ENCODE results near the gene ZNF524. TPM values are rescaled to one million over a fixed set of nuclear protein-coding genes. Genes with fewer than 3 reads are reported as not detected.

ZNF524 gene
- total and polyA plus RNA-seq, 9 of the 15 experiments (the other 6 are each of a cell fraction or from before 2014, with no cell fraction given) = 0.08 to 15.6 (median 2.9) TPM

DNA sequence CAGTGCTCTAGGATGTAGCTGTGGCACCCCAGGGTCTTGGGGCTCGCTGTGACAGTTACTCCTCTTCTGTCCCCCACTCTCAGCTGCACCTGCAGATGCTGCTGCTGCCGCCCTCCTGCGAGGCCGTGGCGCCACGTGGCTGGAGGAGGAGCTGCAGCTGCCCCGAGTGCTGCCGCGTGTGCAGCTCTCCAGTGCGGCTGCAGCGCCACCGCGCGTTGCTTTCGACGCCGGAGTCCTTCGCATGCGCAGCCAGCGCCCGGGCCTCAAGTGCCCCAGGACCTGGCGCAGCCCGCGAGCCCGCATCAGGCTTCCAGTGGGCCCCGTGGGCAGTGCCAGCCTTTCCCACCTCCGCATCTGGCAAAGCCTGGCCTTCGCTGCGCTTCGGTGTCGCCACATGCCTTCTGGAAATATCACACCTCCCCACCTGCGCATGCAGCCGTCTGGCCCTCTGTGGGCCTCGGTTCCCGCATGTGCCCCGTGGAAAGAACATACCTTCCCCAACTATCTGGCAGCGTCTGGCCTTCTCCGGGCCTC, 40.0 kb downstream of the ZNF524 start (continued):
- TF ChIP-seq, protein P1, sequence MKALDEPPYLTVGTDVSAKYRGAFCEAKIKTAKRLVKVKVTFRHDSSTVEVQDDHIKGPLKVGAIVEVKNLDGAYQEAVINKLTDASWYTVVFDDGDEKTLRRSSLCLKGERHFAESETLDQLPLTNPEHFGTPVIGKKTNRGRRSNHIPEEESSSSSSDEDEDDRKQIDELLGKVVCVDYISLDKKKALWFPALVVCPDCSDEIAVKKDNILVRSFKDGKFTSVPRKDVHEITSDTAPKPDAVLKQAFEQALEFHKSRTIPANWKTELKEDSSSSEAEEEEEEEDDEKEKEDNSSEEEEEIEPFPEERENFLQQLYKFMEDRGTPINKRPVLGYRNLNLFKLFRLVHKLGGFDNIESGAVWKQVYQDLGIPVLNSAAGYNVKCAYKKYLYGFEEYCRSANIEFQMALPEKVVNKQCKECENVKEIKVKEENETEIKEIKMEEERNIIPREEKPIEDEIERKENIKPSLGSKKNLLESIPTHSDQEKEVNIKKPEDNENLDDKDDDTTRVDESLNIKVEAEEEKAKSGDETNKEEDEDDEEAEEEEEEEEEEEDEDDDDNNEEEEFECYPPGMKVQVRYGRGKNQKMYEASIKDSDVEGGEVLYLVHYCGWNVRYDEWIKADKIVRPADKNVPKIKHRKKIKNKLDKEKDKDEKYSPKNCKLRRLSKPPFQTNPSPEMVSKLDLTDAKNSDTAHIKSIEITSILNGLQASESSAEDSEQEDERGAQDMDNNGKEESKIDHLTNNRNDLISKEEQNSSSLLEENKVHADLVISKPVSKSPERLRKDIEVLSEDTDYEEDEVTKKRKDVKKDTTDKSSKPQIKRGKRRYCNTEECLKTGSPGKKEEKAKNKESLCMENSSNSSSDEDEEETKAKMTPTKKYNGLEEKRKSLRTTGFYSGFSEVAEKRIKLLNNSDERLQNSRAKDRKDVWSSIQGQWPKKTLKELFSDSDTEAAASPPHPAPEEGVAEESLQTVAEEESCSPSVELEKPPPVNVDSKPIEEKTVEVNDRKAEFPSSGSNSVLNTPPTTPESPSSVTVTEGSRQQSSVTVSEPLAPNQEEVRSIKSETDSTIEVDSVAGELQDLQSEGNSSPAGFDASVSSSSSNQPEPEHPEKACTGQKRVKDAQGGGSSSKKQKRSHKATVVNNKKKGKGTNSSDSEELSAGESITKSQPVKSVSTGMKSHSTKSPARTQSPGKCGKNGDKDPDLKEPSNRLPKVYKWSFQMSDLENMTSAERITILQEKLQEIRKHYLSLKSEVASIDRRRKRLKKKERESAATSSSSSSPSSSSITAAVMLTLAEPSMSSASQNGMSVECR (CRISPR knock-in tag; IDR thresholded peaks at IDR 0.05) = peak; percentile 92
- TF ChIP-seq RUNX1 (IDR thresholded peaks at IDR 0.05; ENCODE audit: low read depth) (no peak), POLR2H (tag; IDR thresholded peaks at IDR 0.05; ENCODE audit: low read depth) (no peak), FOS (IDR thresholded peaks at IDR 0.05; ENCODE audit: extremely low read depth, insufficient read length) (no peak), HDGF (IDR thresholded peaks at IDR 0.05) (no peak), NCOA6 (IDR thresholded peaks at IDR 0.05) (no peak), ZNF165 (CRISPR knock-in tag; IDR thresholded peaks at IDR 0.05; ENCODE audit: borderline replicate concordance) (no peak), TRIM24 (IDR thresholded peaks at IDR 0.05) (no peak), NR2C2 (CRISPR knock-in tag; IDR thresholded peaks at IDR 0.05) (peak; percentile 77), NR2C2 (tag; IDR thresholded peaks at IDR 0.05) (no peak), SRSF3 (IDR thresholded peaks at IDR 0.05; ENCODE audit: insufficient read depth, low read length) (no peak), PHF20 (IDR thresholded peaks at IDR 0.05; ENCODE audit: partially characterized antibody) (no peak), ZNF79 (CRISPR knock-in tag; IDR thresholded peaks at IDR 0.05; ENCODE audit: low read depth) (no peak), PRMT5 (CRISPR knock-in tag; IDR thresholded peaks at IDR 0.05) (peak; percentile 91)
- TF ChIP-seq, protein P2, sequence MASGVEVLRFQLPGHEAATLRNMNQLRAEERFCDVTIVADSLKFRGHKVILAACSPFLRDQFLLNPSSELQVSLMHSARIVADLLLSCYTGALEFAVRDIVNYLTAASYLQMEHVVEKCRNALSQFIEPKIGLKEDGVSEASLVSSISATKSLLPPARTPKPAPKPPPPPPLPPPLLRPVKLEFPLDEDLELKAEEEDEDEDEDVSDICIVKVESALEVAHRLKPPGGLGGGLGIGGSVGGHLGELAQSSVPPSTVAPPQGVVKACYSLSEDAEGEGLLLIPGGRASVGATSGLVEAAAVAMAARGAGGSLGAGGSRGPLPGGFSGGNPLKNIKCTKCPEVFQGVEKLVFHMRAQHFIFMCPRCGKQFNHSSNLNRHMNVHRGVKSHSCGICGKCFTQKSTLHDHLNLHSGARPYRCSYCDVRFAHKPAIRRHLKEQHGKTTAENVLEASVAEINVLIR (CRISPR knock-in tag; IDR thresholded peaks at IDR 0.05) = 0 out of 2 replicates have a peak, but pooled peaks have one; percentile 30
- TF ChIP-seq, protein P3, sequence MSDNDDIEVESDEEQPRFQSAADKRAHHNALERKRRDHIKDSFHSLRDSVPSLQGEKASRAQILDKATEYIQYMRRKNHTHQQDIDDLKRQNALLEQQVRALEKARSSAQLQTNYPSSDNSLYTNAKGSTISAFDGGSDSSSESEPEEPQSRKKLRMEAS (CRISPR knock-in tag; IDR thresholded peaks at IDR 0.05) = peak; percentile 100
- TF ChIP-seq, protein P4, sequence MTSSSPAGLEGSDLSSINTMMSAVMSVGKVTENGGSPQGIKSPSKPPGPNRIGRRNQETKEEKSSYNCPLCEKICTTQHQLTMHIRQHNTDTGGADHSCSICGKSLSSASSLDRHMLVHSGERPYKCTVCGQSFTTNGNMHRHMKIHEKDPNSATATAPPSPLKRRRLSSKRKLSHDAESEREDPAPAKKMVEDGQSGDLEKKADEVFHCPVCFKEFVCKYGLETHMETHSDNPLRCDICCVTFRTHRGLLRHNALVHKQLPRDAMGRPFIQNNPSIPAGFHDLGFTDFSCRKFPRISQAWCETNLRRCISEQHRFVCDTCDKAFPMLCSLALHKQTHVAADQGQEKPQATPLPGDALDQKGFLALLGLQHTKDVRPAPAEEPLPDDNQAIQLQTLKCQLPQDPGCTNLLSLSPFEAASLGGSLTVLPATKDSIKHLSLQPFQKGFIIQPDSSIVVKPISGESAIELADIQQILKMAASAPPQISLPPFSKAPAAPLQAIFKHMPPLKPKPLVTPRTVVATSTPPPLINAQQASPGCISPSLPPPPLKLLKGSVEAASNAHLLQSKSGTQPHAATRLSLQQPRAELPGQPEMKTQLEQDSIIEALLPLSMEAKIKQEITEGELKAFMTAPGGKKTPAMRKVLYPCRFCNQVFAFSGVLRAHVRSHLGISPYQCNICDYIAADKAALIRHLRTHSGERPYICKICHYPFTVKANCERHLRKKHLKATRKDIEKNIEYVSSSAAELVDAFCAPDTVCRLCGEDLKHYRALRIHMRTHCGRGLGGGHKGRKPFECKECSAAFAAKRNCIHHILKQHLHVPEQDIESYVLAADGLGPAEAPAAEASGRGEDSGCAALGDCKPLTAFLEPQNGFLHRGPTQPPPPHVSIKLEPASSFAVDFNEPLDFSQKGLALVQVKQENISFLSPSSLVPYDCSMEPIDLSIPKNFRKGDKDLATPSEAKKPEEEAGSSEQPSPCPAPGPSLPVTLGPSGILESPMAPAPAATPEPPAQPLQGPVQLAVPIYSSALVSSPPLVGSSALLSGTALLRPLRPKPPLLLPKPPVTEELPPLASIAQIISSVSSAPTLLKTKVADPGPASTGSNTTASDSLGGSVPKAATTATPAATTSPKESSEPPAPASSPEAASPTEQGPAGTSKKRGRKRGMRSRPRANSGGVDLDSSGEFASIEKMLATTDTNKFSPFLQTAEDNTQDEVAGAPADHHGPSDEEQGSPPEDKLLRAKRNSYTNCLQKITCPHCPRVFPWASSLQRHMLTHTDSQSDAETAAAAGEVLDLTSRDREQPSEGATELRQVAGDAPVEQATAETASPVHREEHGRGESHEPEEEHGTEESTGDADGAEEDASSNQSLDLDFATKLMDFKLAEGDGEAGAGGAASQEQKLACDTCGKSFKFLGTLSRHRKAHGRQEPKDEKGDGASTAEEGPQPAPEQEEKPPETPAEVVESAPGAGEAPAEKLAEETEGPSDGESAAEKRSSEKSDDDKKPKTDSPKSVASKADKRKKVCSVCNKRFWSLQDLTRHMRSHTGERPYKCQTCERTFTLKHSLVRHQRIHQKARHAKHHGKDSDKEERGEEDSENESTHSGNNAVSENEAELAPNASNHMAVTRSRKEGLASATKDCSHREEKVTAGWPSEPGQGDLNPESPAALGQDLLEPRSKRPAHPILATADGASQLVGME (CRISPR knock-in tag; IDR thresholded peaks at IDR 0.05) = 0 out of 2 replicates have a peak, but pooled peaks have one; percentile 42
